Mammary microvascular endothelial cell (primary cell): ENCODE data around the gene ARAP3. TPM values are rescaled to one million over a fixed set of nuclear protein-coding genes. Genes with fewer than 3 reads are reported as not detected.

Experiments
- total RNA-seq: library from RNA; depleted of rRNA; stranded (reverse); fragments of >200 nt; gene quantifications from 2 replicates; pipeline ENCODE4 v1.2.3, GENCODE V29; 2015

The ARAP3 gene, protein sequence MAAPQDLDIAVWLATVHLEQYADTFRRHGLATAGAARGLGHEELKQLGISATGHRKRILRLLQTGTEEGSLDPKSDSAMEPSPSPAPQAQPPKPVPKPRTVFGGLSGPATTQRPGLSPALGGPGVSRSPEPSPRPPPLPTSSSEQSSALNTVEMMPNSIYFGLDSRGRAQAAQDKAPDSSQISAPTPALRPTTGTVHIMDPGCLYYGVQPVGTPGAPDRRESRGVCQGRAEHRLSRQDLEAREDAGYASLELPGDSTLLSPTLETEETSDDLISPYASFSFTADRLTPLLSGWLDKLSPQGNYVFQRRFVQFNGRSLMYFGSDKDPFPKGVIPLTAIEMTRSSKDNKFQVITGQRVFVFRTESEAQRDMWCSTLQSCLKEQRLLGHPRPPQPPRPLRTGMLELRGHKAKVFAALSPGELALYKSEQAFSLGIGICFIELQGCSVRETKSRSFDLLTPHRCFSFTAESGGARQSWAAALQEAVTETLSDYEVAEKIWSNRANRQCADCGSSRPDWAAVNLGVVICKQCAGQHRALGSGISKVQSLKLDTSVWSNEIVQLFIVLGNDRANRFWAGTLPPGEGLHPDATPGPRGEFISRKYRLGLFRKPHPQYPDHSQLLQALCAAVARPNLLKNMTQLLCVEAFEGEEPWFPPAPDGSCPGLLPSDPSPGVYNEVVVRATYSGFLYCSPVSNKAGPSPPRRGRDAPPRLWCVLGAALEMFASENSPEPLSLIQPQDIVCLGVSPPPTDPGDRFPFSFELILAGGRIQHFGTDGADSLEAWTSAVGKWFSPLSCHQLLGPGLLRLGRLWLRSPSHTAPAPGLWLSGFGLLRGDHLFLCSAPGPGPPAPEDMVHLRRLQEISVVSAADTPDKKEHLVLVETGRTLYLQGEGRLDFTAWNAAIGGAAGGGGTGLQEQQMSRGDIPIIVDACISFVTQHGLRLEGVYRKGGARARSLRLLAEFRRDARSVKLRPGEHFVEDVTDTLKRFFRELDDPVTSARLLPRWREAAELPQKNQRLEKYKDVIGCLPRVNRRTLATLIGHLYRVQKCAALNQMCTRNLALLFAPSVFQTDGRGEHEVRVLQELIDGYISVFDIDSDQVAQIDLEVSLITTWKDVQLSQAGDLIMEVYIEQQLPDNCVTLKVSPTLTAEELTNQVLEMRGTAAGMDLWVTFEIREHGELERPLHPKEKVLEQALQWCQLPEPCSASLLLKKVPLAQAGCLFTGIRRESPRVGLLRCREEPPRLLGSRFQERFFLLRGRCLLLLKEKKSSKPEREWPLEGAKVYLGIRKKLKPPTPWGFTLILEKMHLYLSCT (N-terminal part only)
- total RNA-seq, result 37.1 and 39.6 TPM in 2 replicates

DNA sequence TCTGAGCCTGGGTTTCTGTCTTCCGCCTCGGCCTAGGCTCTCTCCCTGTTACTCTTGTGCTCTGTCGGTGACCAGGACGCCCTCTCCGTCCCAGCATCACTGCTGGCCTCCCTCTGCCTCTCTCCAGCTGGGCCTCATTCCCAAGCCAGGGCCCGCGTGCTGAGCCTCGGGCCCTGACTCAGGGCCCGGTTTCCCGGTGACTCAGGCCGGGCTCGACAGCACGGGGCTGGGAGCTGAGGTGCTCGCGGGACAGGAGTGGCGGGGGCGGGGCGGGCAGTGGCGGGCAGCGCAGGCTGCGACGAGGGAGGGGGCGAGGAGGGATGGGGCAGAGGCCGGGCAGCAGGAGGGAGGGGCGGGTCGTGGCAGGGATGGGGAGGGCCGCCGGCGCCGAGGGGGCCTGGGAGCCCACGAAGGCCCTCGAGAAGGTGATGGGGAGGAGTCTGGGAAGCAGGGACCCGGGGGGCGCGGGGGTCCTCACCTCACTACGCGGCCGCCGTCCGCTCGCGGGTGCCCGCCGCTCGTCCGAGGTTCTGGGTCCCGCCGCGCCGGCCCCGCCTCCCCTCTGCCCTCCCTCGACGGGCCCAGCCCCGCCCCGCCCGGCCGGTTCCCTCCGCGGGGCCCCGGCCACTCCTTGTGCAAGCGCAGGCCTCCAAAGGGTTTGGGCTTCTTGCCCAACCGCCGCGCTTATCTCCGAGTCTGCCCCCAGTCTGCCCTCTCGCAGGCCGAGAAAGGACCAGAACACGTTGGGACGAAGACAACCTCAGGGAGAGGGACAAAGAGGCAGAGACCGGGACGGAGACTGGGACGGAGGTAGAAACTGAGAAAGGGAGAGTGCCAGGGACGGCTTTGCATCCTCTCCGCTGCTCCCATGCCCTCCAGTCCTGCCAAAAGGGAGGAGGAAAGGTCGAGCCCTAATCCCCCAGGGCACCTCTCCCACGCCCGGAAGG, at the start of gene ARAP3:
Gene ARAP3 (minus strand): TSS at position 536 of the 947 bp plus-strand sequence. CDS start 1,744 bp downstream, outside the sequence.

DNA sequence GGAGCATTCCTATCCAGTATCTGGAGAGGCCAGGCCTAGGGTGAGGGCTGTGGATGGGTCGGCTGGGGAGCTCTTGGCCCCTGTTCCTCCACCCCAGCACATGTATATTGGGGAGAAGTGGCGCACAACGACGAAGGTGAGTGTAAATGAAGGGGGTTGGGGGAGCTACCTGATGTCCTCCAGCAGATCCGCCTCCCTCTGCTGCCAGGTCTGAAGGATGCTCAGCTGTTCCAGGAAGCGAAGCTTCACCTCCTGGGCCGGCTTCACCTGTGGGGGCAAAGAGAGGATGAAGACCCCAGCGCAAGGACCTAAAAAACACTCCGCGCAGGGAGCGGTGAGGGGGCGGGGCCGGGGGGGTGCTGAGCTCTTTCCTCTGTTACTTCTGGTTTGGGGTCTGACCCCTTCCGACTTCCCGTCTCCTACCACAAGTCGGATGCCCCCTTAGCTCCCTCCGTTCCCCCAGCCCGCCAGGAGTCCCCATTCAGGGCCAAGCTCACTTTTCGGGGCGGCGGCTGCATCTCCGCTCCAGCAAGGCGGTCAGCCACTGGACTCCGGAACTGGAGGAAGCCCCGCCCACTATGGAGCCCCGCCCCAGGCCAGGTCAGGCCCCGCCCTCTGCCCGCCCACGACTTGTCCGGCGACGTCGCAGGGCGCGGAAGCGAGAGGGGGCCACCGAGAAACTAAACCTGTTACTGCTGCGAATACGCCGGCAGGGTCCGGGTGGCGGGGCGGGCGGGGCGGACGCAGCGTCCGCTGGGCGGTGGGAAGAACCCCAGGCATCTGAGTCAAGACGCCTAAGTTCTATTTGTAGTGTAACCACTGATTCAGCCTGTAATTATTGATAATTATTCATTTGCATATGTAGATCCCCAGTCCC, 30.9 kb downstream of the ARAP3 start, which contains the start of gene FCHSD1:
Gene FCHSD1 (minus strand): TSS at position 568 of the 877 bp plus-strand sequence. CDS start 50 bp downstream, at position 518.

DNA sequence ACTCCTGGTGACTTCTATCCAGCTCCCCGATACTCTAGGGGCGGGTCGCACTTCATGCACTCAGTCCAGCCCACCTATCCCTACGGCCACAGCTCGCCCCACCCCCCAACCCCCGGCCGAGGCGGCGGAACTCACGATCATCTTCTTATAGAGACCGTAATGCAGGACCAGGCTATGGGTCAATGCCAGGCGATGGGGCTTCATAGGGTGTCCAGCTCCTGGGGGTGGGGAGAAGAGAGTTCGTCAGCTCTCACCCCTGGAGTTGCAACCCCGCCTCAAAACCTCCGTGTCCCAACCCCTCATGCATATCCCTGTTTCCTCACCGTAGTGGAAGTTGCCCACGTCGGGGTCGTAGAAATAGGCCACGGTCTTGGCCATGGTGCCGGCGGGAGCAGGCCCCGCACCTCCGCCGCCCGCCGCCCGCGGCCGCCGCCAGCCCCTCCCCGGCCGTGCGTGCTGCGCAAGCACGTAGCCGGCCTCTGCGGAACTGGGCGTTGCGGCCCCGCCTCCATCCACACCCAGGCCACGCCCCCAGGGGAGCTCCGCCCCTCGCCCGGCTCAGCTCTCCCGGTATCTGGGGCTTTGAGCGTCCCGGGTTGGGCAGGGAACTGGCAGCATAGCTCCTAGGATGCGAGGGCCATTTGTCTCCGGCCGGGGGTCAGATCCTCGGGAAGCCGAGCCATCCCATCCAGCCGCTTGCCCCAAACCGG, 45.5 kb downstream of the ARAP3 start, which contains the start of the genes HDAC3 and RELL2:
Gene HDAC3 (minus strand): TSS at position 437 of the 710 bp plus-strand sequence. CDS start 59 bp downstream, at position 378.
Gene RELL2 (plus strand): TSS at position 585 of the 710 bp plus-strand sequence. CDS start 1,229 bp downstream, outside the sequence.

DNA sequence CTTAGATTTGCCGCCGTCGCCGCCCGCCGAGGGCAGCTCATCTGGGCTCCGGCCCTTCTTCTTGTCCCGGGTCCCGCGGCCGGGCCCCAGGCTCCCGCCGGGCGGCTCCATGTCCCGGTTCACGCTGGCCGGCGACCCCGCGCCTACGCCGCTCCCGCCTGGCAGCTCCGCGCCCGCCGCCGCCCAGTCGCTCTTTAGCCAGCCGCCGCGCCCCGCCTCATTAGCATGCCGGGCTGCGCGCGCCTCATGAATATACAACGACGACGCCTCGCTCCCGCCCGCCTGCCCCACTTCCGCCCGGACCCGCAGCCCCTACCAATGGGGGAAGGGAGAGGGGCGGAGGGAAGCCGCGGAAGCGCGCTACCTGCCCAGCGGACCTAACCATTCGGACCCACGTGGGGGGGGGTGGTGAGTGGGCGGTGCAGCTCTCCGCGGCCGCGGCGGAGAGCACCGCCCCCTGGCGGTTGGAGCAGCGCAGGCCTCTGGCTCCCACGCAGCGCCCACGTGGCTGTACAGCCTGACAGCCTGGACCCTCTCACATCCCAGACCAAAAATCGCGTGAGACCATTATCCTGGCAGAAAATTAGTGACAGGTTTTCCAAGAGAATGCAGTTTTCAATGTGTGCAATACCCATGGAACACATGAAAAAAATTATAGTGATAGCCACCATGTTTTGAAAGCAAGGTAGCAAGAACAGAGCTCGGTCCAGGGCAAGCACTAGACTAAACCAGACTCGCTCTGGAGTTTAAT, 63.1 kb downstream of the ARAP3 start, which contains the start of gene DIAPH1:
Gene DIAPH1 (minus strand): TSS at position 197 of the 751 bp plus-strand sequence. CDS start 86 bp downstream, at position 111.

Other genes starting within 250 kb of the ARAP3 start
- gene PCDHGC3, start 206.3 kb downstream of the ARAP3 start, total RNA-seq, result 18.0 and 18.2 TPM in 2 replicates
- 0.20 and 0.44 TPM in 2 replicates for gene PCDHGC4, start 197.2 kb downstream of the ARAP3 start, total RNA-seq
- gene PCDHGC5, start 193.1 kb downstream of the ARAP3 start, total RNA-seq, result 0.15 and 0.20 TPM in 2 replicates
- gene DIAPH1, start 63.2 kb downstream of the ARAP3 start, total RNA-seq, result 79.6 and 79.9 TPM in 2 replicates
- gene HDAC3, start 45.4 kb downstream of the ARAP3 start, total RNA-seq, result 36.8 and 38.3 TPM in 2 replicates
- gene RELL2, start 45.2 kb downstream of the ARAP3 start, total RNA-seq, result 5.3 and 5.7 TPM in 2 replicates
- 19.6 and 20.1 TPM in 2 replicates for gene FCHSD1, start 30.8 kb downstream of the ARAP3 start, total RNA-seq
- gene PCDH1, start 196.2 kb upstream of the ARAP3 start, total RNA-seq, result 155 and 167 TPM in 2 replicates
- gene DELE1, start 241.6 kb upstream of the ARAP3 start, total RNA-seq, result 56.4 and 58.5 TPM in 2 replicates